Erythroblast (primary cell): ENCODE data around the gene ADAM15.
A peak's percentile ranks its signal among the peaks of the same experiment; 100 is the strongest.

Experiments used
- DNase-seq, 2 experiments: peaks; one replicate each; lab custom pipeline; 2025; lab: John Stamatoyannopoulos, UW
- GATA1 ChIP-seq: IDR thresholded peaks from 2 replicates; pipeline ENCODE4 v1.6.1; 2011; ENCODE audit warnings: low read depth, mild to moderate bottlenecking, control low read depth, low read length, moderate library complexity
- POLR2A ChIP-seq: IDR thresholded peaks from 2 replicates; pipeline ENCODE4 v1.6.1; 2011; ENCODE audit warnings: mild to moderate bottlenecking, low read length

Gene ADAM15

GRCh38 chr1:155008015-155008941 is 42.8 kb upstream of the ADAM15 start:
- no peak for DNase-seq
- TF ChIP-seq GATA1 (no peak), POLR2A (no peak)

DNA sequence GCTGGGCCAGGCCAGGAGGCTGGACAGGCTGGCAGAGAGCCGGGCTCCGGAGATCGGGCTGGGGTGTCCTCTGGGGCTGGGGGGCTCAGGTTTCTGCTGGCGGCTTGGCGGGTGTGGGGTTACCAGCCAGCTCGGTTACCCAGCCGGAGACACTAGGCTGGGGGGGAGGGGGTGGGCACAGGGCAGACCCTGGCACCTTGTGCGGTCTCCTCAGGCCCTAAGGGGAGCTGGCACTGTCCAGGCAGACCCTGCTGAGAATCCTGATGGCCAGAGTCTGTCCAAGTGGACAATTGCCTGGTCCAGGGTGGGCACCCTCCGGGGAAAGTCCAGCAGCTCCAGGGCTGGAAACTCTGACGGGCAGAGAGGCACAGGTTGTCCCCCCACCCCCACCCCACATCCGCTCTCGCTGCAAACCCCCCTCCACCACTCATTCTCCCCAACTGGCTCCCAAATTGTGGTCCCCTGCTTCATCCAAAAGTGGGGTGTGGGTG is 41.9 kb upstream of the ADAM15 start:
- TF ChIP-seq POLR2A = no peak
- TF ChIP-seq GATA1 = no peak
- DNase-seq = no peak

DNA sequence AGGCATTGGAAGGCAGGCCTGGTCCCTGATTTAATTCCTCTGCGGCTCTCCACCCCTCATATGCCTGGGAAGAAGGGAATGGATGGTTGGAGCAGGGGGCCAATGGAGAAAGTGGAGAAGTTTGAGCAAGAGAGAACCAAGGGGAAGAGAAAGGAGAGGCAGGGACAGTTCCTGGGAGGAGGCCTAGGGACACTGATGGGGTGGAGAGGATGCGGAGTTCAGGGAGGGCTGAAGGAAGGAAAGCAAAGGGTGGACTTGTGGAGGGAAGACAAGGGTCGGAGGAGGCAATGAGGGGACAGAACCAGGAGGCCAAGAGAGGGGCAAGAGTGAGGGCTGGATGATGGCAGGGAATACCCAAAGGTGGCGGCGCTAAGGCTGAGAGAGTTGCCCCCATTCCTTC is 41.4 kb upstream of the ADAM15 start:
- TF ChIP-seq POLR2A = no peak
- DNase-seq = no peak

DNA sequence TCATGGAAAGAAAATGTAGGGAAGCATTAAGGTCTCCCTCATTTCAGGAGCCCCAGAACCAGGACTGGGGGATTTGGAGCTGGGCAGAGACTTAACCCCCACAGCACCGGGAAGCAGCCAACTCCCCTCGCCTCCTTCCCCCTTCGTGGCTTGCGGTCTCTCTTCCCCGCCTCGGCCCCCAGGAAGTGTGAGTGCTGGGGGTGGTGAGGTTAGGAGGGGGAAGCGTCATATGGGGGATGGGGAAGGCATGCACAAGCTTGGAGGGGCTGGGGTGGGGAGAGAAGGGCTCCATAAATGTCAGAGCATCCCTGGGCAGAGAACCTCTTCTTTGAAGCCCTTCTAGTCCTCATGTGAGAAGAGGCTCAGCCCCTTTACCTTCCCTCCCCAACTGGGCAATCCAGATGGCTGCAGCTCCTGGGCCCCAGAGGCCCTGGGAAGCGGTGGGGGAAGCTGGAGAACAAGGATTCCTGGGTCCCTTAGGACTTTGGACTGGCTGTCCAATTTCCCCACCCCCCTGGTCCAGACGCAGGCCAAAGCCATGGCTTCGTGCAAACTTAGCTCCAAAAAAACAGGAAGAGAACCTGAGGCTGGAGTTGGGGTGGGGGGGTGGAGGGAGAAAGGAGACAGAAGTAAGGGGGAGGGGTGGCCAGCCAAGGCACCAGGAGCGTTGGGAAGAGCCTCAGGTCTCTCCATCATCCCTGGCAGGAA is 40.8 kb upstream of the ADAM15 start:
- TF ChIP-seq POLR2A = no peak
- TF ChIP-seq GATA1 = no peak
- no peak for DNase-seq

GRCh38 chr1:155011004-155011416 is 40.1 kb upstream of the ADAM15 start:
- no peak for DNase-seq
- TF ChIP-seq POLR2A (no peak), GATA1 (no peak)

DNA sequence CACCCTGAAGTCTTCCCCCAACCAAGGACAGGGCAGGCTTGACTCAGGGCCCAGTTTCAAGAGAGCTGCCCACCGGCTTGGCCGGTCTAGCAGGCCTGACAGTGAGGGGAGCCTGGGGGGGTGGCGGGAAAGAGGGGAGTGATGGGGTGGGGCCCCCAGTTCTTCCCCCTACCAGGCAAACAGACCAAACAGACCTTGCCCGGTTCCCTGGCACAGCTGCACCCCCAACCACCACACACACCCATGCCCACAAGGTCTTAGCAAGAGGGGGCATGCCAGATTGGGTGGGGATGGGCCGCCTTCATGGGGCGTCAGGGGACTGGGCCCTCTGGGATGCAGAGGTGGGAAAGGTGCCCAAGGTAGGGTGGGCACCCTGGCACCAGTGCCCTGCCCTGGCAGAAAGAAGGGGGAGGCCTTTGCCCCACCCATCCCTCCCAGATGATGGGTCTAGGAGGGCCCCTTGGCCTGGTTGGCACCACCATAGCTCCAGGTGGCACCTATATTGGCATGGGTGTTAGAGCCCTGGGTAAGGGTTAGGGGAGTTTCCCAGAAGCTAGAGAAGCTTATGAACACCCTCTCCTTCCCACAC is 39.6 kb upstream of the ADAM15 start:
- TF ChIP-seq GATA1 (no peak), POLR2A (no peak)
- DNase-seq = no peak

DNA sequence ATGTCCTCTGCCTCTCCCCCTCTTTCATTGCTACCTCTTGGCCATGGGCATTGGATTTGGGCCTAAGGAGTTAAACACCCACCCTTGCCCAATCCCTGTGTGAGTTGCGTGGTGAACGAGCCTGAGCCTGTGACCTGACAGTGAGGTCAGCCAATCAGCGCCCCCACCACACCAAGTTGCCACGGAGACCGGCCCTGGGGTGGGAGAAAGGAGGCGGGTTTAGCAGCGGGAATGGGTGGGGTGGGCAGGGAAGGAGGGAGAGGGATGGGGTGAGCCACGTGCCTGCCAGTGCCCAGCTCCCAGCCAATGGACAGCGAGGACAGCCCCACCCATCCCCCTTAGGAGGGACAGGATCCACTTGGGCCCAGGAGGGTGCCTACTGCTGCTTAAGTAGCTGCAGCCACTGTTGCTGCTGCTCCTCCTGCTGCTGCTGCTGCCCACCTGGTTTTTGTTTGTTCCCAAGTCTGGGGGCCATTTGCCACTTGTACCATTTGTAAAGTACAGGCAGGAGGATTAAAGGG is 39.0 kb upstream of the ADAM15 start:
- no peak for TF ChIP-seq GATA1
- TF ChIP-seq POLR2A = peak; percentile 73
- peak; percentile 92 to 93 for DNase-seq

DNA sequence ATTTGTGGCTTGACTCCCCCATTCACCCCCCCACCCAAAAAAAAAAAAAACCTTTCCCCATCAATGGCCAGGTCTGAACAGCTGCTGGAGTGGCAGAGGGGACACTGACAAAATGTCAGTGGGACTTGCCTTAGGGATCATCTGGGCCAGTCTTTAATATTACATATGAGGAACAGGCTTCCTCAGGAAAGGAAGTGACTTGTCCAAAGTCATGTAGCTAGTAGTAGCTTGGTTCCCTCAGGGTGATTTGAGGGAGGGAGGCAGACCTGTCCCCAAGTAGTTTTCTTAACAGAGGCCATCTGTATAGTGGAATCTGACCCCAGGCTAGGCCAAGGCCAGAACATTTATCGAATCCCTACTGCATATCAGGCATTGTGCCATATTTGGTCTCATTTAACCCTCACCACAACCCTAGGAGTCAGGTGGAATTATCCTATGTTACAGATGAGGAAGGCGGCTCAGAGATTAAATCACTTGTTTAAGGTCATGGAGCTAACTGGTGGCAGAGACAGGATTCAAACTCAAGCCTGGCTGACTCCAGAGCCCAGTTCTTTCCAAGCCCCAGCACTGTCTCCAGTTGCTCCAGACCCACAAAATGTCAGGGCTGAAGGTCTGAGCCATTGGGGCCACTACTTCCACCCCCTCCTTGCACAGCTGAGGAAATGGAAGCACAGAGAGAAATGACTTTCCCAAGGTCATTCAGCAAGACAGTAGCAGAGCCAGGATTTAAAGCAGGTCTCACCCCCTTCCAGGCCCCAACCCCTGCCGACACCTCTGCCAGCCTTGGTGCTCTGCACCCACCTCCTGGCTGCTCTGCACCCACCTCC is 38.1 kb upstream of the ADAM15 start:
- DNase-seq = peak; percentile 47 to 50
- TF ChIP-seq GATA1 (no peak), POLR2A (no peak)

DNA sequence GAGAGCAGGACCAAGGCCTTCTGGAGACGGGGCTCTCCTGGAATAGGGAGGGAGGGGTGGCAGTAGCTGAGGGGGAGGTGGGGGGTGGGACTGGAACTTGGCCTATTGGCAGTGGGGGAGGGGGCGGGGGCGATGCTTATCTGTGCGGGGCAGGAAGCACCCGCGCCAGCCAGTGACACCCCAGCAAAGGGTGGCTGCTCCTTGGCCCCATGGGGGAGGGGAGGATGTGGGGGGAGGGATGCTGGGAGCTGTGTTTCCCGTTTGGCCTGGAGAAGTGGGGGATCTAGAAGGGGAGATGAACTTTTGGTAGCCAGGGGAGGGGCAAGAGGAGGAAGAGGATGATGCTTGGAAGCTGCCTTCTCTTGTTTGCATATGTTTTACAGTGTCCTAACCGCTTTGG is 37.5 kb upstream of the ADAM15 start:
- DNase-seq = peak; percentile 64 to 73
- TF ChIP-seq GATA1 = no peak

- no peak for DNase-seq
- TF ChIP-seq GATA1 = no peak
- no peak for TF ChIP-seq POLR2A
Observed at GRCh38 chr1:155014709-155015508, 36.2 kb upstream of the ADAM15 start.

DNA sequence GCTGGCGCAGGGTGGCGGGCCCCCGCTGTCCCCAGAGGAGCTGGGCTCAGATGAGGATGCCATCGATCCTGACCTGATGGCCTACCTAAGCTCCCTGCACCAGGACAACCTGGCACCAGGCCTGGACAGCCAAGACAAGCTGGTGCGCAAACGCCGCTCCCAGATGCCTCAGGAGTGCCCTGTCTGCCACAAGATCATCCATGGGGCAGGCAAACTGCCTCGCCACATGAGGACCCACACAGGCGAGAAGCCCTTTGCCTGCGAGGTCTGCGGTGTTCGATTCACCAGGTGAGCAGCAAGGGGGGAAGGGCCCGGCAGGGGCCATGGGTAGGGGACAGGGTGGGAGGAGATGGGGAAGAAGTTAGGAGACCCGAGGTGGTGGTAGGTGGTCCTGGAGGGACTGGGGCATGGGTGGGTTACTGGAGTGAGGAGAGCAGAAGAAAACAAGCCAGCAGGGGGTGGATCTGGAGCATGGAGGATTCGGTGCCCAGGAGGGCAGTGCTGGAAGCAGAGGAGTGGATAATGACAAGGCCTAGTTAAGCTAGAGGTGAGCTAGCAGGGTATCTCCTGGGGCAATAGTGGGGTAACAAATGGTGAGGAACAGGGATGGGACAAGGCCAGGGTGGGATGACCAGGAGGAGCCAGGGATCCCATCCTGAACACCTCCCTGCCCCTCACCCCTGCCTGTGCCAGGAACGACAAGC is 35.4 kb upstream of the ADAM15 start:
- DNase-seq = no peak
- TF ChIP-seq POLR2A (peak; percentile 14), GATA1 (no peak)

DNA sequence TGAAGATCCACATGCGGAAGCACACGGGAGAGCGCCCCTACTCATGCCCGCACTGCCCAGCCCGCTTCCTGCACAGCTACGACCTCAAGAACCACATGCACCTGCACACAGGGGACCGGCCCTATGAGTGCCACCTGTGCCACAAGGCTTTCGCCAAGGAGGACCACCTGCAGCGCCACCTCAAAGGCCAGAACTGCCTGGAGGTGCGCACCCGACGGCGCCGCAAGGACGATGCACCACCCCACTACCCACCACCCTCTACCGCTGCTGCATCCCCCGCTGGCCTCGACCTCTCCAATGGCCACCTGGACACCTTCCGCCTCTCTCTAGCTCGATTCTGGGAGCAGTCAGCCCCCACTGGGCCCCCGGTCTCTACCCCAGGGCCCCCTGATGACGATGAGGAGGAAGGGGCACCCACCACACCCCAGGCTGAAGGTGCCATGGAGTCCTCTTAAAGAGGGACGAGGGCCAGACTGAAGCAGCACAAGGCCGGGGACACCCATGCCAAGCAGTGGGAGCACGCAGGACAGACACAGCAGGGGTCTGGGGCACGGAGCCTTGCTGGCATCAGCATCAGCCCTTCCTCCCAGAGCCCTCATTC is 34.8 kb upstream of the ADAM15 start:
- no peak for DNase-seq
- peak; percentile 7 for TF ChIP-seq POLR2A
- no peak for TF ChIP-seq GATA1
